ENCODE data around the gene MGAT4D.

DNA sequence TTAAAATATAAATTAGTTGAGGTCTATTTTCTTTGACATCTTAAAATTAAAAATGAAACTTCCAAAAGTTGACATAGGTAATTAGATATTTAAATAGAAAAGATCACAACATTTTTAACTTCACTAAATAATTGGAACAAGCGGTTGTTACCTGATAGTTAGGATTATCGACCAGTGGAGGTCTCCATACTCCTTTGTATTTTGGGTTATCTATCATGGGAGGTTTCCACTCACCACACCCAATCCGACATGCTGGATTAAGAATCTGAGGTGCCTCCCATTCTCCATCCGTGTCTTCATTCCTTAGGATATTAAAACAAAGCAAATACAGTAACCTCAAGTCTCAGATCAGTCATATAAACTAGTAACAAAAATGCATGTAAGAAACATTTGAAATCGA lies 102.4 kb downstream of the MGAT4D start:
- TF ChIP-seq, protein P1, sequence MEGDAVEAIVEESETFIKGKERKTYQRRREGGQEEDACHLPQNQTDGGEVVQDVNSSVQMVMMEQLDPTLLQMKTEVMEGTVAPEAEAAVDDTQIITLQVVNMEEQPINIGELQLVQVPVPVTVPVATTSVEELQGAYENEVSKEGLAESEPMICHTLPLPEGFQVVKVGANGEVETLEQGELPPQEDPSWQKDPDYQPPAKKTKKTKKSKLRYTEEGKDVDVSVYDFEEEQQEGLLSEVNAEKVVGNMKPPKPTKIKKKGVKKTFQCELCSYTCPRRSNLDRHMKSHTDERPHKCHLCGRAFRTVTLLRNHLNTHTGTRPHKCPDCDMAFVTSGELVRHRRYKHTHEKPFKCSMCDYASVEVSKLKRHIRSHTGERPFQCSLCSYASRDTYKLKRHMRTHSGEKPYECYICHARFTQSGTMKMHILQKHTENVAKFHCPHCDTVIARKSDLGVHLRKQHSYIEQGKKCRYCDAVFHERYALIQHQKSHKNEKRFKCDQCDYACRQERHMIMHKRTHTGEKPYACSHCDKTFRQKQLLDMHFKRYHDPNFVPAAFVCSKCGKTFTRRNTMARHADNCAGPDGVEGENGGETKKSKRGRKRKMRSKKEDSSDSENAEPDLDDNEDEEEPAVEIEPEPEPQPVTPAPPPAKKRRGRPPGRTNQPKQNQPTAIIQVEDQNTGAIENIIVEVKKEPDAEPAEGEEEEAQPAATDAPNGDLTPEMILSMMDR (IDR thresholded peaks at IDR 0.05): no peak
- TF ChIP-seq POLR2A (IDR thresholded peaks at IDR 0.05): no peak

All from esophagus squamous epithelium (tissue), 4 donors.